GM18909 (cell line): ENCODE data around the gene GTF2H1.

ENCODE experiments used
- ATAC-seq: cut with Tn5 transposase; IDR thresholded peaks from one replicate; pipeline ENCODE4 v1.9.1; 2021; ENCODE audit warnings: mild to moderate bottlenecking; ENCODE audit not compliant: unreplicated experiment, poor library complexity

GTF2H1 gene

DNA sequence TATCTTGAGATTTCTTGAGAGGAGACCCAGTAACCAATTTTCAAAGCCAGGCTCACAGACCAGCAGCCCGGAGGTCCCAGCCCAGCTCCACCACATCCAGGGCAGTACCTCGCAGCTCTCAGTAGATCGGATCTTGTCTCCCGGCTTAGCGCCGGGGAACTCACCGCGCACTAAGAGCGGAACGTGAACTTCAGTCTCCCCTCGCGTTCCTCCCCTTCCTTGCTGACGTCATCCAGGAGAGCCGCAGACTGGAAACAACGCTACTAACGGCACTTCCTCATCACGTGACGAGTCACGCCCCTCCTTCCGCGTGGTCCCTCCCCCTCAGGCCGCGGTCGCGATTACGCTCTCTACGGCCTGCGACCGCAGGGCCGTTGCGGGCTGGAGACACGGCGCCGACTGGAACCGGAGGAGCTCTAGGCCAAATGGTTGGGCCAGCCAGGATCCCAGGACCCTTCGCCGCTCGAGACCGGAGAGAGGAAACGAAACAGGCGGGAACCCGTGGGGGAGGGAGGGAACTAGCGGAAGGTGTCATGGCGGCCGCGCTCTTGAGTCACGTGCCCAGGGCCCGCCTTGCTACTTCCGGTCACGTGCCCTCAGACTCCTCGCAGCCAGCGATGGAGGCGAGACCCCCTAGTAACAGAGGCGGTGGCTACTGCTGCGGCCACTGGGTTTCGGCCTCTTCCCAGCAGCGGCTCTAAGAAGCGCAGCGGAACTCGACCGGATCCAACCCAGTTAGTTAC, at the start of gene GTF2H1, which contains the start of gene HPS5:
GTF2H1 (plus strand) TSS at position 599 of the 743 bp plus-strand sequence. CDS start 10,508 bp downstream, outside the sequence.
HPS5 (minus strand) TSS at position 172 of the 743 bp plus-strand sequence. CDS start 4,282 bp downstream, outside the sequence.
- ATAC-seq = peak; percentile 89

- ATAC-seq = no peak
These were observed 44.6 kb upstream of the GTF2H1 start for GRCh38 chr11:18277565-18278271.

GRCh38 chr11:18280438-18281045, 41.8 kb upstream of the GTF2H1 start:
- peak; percentile 82 for ATAC-seq

- ATAC-seq = no peak
These were observed 39.7 kb upstream of the GTF2H1 start for GRCh38 chr11:18282626-18283025.

- no peak for ATAC-seq
These were observed 36.5 kb upstream of the GTF2H1 start for GRCh38 chr11:18285841-18286240.

DNA sequence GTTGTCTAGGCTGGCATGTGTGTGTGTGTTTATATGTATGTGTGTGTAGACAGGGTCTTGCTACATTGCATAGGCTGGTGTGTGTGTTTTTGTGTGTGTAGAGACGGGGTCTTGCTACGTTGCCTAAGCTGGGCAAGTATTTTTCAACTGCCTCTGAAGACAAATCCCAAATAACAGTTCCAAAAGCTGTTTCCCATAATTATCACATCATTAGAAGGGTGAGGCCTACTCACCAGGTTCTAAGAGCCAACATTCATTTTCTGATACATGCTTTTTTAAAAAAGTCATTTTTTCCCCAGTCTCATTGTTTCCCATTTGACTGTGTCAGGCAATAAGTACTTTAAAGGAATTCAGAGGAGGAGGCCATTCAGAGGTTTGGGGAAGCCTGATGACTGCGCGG, 33.5 kb upstream of the GTF2H1 start:
- no peak for ATAC-seq

- peak; percentile 65 for ATAC-seq
These were observed 27.5 kb upstream of the GTF2H1 start for GRCh38 chr11:18294862-18295261.

- ATAC-seq = no peak
These were observed 27.1 kb upstream of the GTF2H1 start for GRCh38 chr11:18295316-18295715.

DNA sequence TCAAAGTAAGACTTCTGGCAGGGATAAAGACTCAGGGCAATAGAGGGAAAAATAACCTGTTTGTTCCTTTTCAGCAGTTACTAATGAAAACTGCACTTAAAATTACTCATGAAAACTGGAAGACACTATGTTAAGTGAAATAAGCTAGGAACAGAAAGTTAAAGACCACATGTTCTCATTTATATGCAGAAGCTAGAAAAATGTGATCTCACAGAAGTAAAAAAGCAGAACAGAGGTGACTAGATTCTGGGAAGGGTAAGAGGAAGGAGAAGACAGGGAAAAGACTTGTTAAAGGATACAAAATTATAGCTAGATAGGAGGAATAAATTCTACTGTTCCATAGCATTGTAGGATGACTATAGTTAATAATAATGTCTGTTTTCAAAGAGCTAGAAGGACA, 22.6 kb upstream of the GTF2H1 start:
- no peak for ATAC-seq

- no peak for ATAC-seq
These were observed 17.6 kb upstream of the GTF2H1 start for GRCh38 chr11:18304745-18305144.

DNA sequence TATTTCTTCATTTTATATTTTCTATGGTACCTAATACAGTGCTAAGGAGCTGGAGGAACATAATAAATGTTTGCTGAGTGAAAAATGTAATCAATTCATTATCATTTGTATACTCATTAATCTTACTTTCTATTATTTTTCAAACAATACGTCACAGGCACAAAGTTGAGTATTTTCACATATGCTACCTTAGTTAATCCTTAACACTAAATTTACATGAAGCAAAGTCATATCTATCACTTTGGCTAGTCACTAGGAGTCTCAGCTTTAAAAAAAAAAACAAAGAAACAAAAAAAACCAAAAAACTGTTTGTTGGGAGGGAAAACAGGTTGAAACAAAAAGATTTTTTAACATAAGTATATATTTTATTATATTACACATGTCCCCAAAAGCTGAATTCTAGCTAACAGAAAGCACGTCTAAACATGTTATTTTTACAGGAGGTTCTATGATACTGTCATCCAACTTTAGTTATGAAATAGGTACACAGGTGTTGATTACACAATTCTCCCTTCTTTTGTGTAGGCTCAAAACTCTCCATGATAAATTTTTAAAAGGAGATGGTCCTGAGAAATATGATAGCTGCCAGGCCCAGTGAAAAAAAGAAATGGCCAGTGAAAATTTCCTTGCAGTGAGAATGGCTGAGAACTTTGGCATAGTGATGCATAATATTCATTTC, 14.8 kb upstream of the GTF2H1 start:
- ATAC-seq = no peak

- no peak for ATAC-seq
These were observed 14.1 kb upstream of the GTF2H1 start for GRCh38 chr11:18308242-18308641.

GRCh38 chr11:18309691-18310090, 12.7 kb upstream of the GTF2H1 start:
- ATAC-seq = no peak

GRCh38 chr11:18310800-18311340, 11.5 kb upstream of the GTF2H1 start:
- peak; percentile 66 for ATAC-seq

DNA sequence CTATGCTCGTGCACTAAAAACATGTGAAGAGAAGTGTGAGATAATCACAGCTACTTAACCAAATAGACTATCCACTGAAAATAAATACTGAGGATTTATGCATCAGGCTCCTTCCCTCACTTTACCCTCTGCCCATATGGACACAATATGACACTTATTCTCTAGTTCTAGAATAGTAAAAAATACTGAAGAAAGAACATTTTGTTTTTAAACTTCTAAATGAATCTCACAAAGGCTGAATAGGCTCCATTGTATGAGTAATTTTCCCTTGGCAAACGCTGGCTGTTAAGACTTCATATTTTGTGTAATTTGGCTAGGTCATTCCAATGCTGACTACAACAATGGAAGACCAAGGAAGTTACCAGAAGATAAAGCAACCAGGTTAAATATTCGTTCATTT, 10.4 kb upstream of the GTF2H1 start:
- no peak for ATAC-seq

DNA sequence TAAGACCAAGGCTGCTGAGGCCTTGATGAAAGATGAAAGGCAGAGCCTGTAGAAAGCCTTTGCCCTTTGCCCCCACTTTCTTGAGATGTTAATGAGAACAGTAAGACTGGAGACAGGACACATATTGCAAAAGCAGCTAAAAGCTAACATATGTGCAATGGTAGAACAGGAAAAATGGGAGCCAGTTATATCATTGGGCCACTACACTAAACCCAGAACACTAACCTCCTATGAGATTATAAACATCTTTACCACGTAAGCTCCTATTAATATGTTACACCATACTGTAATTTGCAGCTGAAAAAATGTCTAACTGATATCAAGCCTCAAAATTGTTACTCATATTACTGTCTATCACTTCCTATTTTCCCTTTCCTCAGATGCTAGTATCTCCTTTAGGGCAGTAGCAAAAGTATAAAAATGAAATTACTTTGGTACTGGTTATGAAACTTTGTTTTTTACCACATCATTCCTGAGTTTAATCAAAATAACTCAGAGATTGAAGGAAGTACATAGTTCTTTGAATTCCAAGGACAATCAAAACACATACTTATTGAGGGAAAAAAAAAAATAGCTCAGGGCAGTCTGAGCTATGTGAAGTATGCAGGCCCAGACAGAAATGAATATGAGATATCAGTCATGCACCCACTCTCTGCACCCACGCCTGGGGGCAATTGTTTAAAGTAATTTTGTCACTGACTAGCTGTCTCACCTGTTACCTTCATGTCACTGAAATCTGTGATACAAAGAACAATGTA, 9.5 kb upstream of the GTF2H1 start:
- ATAC-seq = no peak

GRCh38 chr11:18313965-18314763, 8.2 kb upstream of the GTF2H1 start:
- ATAC-seq = no peak

DNA sequence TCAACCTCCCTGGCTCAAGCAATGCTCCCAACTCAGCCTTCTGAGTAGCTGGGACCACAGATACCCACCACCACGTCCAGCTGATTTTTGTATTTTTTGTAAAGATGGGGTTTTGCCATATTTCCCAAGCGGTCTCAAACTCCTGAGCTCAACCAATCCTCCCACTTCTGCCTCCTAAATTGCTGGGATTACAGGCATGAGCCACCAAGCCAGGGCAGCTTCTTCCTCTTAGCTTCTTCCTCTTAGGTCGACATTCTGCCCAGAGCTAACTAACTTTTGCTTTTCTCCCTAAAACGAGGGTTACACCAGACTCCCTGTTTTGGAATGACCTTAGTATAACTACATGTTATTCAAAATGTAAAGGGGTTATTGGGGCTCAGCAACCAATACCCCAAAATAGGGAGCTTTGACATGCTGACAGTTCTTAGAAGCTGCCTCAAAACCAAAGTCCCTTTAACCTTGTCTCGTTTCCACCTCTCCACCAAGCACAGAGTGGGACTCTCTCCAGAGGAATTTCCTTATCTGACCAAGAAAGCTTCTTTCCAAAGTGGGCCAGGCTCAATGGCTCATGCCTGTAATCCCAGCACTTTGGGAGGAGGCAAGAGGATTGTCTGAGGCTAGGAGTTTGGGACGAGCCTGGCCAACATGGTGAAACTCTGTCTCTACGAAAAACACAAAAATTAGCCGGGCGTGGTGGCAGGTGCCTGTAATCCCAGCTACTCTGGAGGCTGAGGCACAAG, 7.4 kb upstream of the GTF2H1 start:
- ATAC-seq = no peak
